Body of pancreas (tissue), 4 donors: Measurements from ENCODE around the gene IRX3. TPM values are rescaled to one million over a fixed set of nuclear protein-coding genes. Genes with fewer than 3 reads are reported as not detected.

Experiments used
- ATAC-seq: fragments of 150-250 bp; one replicate; pipeline ENCODE4 v1.9.1; 2016
- DNase-seq, 4 donors: peaks; one replicate each; pipeline ENCODE4 v3.0.0-alpha.2; 2019
- H3K27ac ChIP-seq, 4 donors: fragments of 200-600 bp; sonication (generic); 1 replicate in 3 of 4; 2 replicates in 1 of 4; pipeline versions ENCODE4 v1.5.1 to v1.6.1; 2016 to 2019; ENCODE audit warnings: mild to moderate bottlenecking in 1 of 4, mixed read lengths in 1 of 4, moderate library complexity in 1 of 4
- H3K27me3 ChIP-seq, 2 donors: fragments of 200-600 bp; sonication (generic); one replicate each; pipeline ENCODE4 v1.6.0; 2016; ENCODE audit warnings: mild to moderate bottlenecking in 1 of 2
- H3K36me3 ChIP-seq, 2 donors: fragments of 200-600 bp; sonication (generic); replicated peaks in 1 of 2; 2 replicates each; pipeline ENCODE4 v1.5.1; 2016; ENCODE audit warnings: low read depth in 2 of 2; ENCODE audit not compliant: insufficient read depth in 1 of 2
- H3K4me1 ChIP-seq: fragments of 200-600 bp; sonication (generic); one replicate; pipeline ENCODE4 v1.6.0; 2016
- H3K4me3 ChIP-seq, 2 donors: fragments of 200-600 bp; sonication (generic); 1 replicate in 1 of 2; 2 replicates in 1 of 2; pipeline ENCODE4 v1.5.1; 2016 to 2019
- H3K9me3 ChIP-seq, 3 donors: fragments of 200-600 bp; sonication (generic); 1 replicate in 2 of 3; 2 replicates in 1 of 3; pipeline ENCODE4 v1.5.1; 2016
- POLR2A ChIP-seq, 3 donors: fragments of 450-650 bp; IDR thresholded peaks; one replicate each; pipeline ENCODE4 v1.6.1; 2016; ENCODE audit warnings: antibody characterized with exemption in 3 of 3, mild to moderate bottlenecking in 2 of 3
- WGBS, 2 donors: methylation state at CpG; one replicate each; pipeline ENCODE4 v1.1.5; 2017; 5-methylcytosine and 5-hydroxymethylcytosine counted together
- intact Hi-C: fragments of 100-400 bp; cut with DNase I; formaldehyde crosslinking; loops from one replicate; pipeline ENCODE4 v1.15.1; 2023
- total RNA-seq, 2 donors: library from RNA; depleted of rRNA; stranded (reverse); fragments of >200 nt; gene quantifications; one replicate each; pipeline ENCODE4 v1.1.0, GENCODE V29; 2016
- TF ChIP-seq, protein P1 (sequence below), 7 experiments: fragments of 450-650 bp in 4 of 7; fragments of 200-600 bp in 3 of 7; sonication (generic) in 3 of 7; IDR thresholded peaks; one replicate each; pipeline ENCODE4 v1.5.1; 2016 to 2019; ENCODE audit warnings: antibody characterized with exemption in 7 of 7

The IRX3 gene
- total RNA-seq, 2 donors from 2014 or later: 1.6 to 2.6 TPM

DNA sequence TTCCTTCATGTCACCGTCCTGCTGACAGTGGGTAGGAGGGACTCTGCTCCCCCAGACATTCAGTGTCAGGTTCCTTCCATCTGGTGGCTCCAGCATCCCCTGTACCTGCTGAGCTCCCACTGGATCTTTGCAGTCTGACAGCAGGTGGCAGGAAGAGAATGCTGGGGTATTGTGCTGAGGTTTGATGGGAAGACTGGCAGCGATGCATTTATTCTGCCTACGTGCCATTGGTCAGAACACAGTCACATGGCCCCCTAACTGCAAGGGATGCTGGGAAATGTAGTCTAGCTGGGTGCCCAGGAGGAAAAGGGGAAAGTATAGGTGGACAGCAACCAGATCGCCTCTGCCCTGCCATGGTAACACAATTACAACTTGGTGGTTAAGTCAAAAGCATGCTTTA, 44.4 kb downstream of the IRX3 start:
- DNase-seq (no peak), ATAC-seq (no peak)
- TF ChIP-seq, protein P1, sequence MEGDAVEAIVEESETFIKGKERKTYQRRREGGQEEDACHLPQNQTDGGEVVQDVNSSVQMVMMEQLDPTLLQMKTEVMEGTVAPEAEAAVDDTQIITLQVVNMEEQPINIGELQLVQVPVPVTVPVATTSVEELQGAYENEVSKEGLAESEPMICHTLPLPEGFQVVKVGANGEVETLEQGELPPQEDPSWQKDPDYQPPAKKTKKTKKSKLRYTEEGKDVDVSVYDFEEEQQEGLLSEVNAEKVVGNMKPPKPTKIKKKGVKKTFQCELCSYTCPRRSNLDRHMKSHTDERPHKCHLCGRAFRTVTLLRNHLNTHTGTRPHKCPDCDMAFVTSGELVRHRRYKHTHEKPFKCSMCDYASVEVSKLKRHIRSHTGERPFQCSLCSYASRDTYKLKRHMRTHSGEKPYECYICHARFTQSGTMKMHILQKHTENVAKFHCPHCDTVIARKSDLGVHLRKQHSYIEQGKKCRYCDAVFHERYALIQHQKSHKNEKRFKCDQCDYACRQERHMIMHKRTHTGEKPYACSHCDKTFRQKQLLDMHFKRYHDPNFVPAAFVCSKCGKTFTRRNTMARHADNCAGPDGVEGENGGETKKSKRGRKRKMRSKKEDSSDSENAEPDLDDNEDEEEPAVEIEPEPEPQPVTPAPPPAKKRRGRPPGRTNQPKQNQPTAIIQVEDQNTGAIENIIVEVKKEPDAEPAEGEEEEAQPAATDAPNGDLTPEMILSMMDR (IDR thresholded peaks at IDR 0.05): no peak
- no peak for TF ChIP-seq POLR2A (IDR thresholded peaks at IDR 0.05)
- WGBS, 2 donors: 63 to 72% methylated on average over 4 of the region's 4 CpGs
- Histone ChIP-seq H3K4me1 (no peaks in the 10 kb centered on the region), H3K27ac (no peak overlapping the region), H3K27me3 (no peaks in the 10 kb centered on the region), H3K4me3 (no peak overlapping the region), H3K36me3 (no peaks in the 10 kb centered on the region), H3K9me3 (no peaks in the 10 kb centered on the region)
- intact Hi-C loops: no loop called here

DNA sequence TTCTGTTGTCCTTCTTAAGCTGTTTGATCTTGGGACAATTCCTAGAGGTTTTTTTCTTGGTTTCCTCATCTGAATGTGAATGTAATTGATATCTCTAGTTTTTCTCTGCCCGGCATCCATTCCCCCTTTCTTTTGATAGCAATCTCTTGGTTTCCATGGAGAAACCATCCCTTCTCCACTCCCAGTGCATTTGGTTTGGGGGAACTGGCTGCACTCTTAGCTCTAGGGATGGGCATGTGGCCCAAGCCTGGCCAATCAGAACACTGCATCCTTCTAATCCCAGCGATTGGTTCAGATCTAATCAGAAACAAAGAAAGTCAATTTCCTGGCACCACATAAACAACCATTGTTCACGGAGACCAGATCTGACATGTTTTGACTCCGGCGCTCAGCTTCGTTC, 45.1 kb downstream of the IRX3 start:
- Histone ChIP-seq H3K9me3 (no peaks in the 10 kb centered on the region), H3K4me1 (no peaks in the 10 kb centered on the region), H3K4me3 (no peak overlapping the region), H3K27me3 (no peaks in the 10 kb centered on the region), H3K27ac (no peak overlapping the region), H3K36me3 (no peaks in the 10 kb centered on the region)
- intact Hi-C loops: no loop called here
- 72 to 88% methylated on average over 6 of the region's 6 CpGs for WGBS, 2 donors
- no peak for TF ChIP-seq POLR2A (IDR thresholded peaks at IDR 0.05)
- TF ChIP-seq, protein P1 (IDR thresholded peaks at IDR 0.05): no peak
- ATAC-seq (no peak), DNase-seq (no peak)

DNA sequence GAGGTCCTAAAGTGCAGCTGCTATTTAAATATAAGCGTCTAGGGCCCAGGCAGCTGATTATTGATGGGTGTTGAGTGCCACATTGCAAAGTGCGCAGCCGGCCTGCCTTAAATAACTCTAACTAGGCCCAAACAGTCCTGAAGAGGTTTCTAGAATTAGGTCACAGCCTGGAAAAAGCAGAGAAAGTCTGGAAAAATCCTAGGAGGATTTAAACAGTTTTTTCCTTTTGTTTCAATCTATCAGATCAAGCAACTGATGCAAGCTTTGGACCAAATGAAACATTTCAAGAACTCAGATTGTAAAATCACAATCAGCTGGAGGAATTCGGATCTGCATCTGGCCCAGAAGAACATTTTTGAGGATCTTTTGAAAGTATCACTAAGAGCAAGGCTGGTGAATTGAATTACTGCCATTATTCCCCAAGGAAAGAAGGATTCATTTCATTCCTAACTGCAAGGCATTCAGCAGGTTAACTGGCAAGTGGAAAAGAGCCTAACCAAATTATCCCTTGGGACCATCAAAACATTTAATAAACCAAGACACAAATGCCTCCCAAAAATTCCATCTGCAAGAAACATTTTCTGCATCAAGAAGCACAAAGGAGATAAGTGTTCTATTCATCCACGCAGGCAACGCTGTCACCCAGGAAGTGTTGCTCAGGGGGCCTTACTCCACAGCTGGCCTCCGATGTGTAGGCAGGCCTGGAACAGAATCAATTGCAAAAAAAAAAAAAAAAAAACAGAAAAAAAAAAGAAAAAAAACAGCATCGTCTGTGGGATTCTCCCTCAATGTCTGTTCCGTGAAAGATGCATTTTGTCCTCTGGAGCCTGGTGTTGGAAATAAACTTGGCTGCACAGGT, 46.1 kb downstream of the IRX3 start:
- intact Hi-C loops: no loop called here
- no peak overlapping the region for H3K27ac ChIP-seq

DNA sequence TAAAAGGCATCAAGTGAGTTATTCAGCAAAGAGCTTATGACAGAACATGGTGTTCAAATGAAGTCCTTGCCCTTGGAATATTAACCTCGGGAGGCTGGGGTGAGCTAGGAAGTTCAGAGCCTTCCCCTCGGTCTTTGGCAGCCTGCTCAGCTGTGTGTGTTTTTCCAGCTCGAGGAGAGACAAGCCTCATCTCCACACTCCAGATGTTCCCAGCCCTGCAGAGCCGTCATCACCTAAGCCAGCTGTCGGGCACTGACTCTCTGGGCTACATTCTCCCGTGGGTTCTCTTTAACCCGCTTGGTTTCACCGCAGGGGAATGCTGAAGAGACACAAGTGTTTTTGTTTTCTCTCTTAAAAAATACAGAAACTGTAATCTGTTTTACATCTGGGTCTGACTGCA, 47.1 kb downstream of the IRX3 start:
- H3K36me3 ChIP-seq: no peaks in the 10 kb centered on the region
- no peaks in the 10 kb centered on the region for H3K27me3 ChIP-seq
- no peak for ATAC-seq
- 54 to 61% methylated on average over 8 of the region's 8 CpGs for WGBS, 2 donors
- no peak for TF ChIP-seq POLR2A (IDR thresholded peaks at IDR 0.05)
- TF ChIP-seq, protein P1 (IDR thresholded peaks at IDR 0.05): no peak
- intact Hi-C loops: no loop called here
- H3K27ac ChIP-seq: no peak overlapping the region
- peak in 1 of 4 donors; percentile 5 for DNase-seq
- H3K4me3 ChIP-seq: no peak overlapping the region
- H3K4me1 ChIP-seq: no peaks in the 10 kb centered on the region
- no peaks in the 10 kb centered on the region for H3K9me3 ChIP-seq

More for the DNA sequence above, 46.1 kb downstream of the IRX3 start:
- TF ChIP-seq, protein P1 (IDR thresholded peaks at IDR 0.05): no peak
- TF ChIP-seq POLR2A (IDR thresholded peaks at IDR 0.05): no peak
- DNase-seq (no peak), ATAC-seq (no peak)
- 79 to 85% methylated on average over 9 of the region's 9 CpGs for WGBS, 2 donors
- H3K9me3 ChIP-seq: no peaks in the 10 kb centered on the region
- H3K36me3 ChIP-seq: no peaks in the 10 kb centered on the region
- no peaks in the 10 kb centered on the region for H3K4me1 ChIP-seq
- no peak overlapping the region for H3K4me3 ChIP-seq
- no peaks in the 10 kb centered on the region for H3K27me3 ChIP-seq

- no peak overlapping the region for H3K4me3 ChIP-seq
- TF ChIP-seq, protein P1 (IDR thresholded peaks at IDR 0.05): no peak
- no peak for TF ChIP-seq POLR2A (IDR thresholded peaks at IDR 0.05)
- no peak overlapping the region for H3K27ac ChIP-seq
- no peaks in the 10 kb centered on the region for H3K4me1 ChIP-seq
- DNase-seq (no peak), ATAC-seq (no peak)
- no peaks in the 10 kb centered on the region for H3K27me3 ChIP-seq
- no peaks in the 10 kb centered on the region for H3K36me3 ChIP-seq
- 76 to 85% methylated on average over 2 of the region's 2 CpGs for WGBS, 2 donors
- no peaks in the 10 kb centered on the region for H3K9me3 ChIP-seq
- intact Hi-C loops: no loop called here
These were observed 49.8 kb downstream of the IRX3 start for GRCh38 chr16:54236773-54237172.
